GM10266 (cell line): ENCODE results near the gene ARHGAP44.
A peak's percentile ranks its signal among the peaks of the same experiment; 100 is the strongest.

ENCODE experiments used
- DNase-seq: peaks from one replicate; pipeline ENCODE4 v3.0.0; 2012; ENCODE audit errors: extremely low spot score
- CTCF ChIP-seq: IDR thresholded peaks from 2 replicates; pipeline ENCODE4 v1.5.1; 2012; ENCODE audit warnings: mild to moderate bottlenecking, low read depth; ENCODE audit not compliant: control insufficient read depth, insufficient read depth; ENCODE audit errors: missing control alignments

The ARHGAP44 gene

GRCh38 chr17:13027246-13027645 is 237.9 kb downstream of the ARHGAP44 start:
- no peak for DNase-seq
- TF ChIP-seq CTCF = no peak

- DNase-seq = no peak
- no peak for TF ChIP-seq CTCF
Observed at GRCh38 chr17:13029340-13029739, 240.0 kb downstream of the ARHGAP44 start.

- DNase-seq = no peak
- TF ChIP-seq CTCF = no peak
Observed at GRCh38 chr17:13030056-13030455, 240.8 kb downstream of the ARHGAP44 start.

GRCh38 chr17:13030459-13031300 is 241.4 kb downstream of the ARHGAP44 start:
- peak; percentile 49 for DNase-seq
- TF ChIP-seq CTCF = peak; percentile 78

GRCh38 chr17:13031718-13032350 is 242.5 kb downstream of the ARHGAP44 start:
- peak; percentile 57 for DNase-seq
- peak; percentile 85 for TF ChIP-seq CTCF

GRCh38 chr17:13035420-13035819 is 246.1 kb downstream of the ARHGAP44 start:
- DNase-seq = no peak
- no peak for TF ChIP-seq CTCF

GRCh38 chr17:13036751-13037150 is 247.5 kb downstream of the ARHGAP44 start:
- DNase-seq = no peak
- no peak for TF ChIP-seq CTCF
